Testis (tissue), 2 donors: ENCODE results near the gene FBXO7.

Source experiments
- POLR2A ChIP-seq: fragments of 450-650 bp; IDR thresholded peaks from one replicate; pipeline ENCODE4 v1.6.1; 2017; ENCODE audit warnings: antibody characterized with exemption, mild to moderate bottlenecking, moderate library complexity
- TF ChIP-seq, protein P1 (sequence below), 3 experiments: fragments of 450-650 bp in 2 of 3; fragments of 200-600 bp in 1 of 3; sonication (generic) in 1 of 3; IDR thresholded peaks; one replicate each; pipeline ENCODE4 v1.5.1; 2016 to 2019; ENCODE audit warnings: antibody characterized with exemption in 3 of 3, mild to moderate bottlenecking in 2 of 3, moderate library complexity in 1 of 3

DNA sequence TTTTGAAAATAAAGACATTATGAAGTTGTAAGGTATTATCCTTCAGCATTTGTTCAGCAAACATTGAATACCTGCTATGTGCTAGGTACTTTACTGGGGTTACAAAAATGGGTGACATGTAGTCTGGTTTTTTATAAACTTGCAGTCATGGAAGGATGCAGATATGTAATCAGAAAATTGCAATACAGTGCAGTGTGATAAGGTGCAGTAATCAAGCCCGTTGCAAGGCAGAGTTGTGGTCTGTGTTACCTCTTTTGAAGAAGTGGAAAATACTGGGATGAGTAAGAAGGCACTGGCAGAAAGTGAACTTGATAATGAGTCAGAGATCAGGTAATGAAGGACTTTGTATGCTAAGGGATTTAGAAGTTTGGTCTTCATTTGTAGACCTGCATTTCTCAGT lies 8.1 kb downstream of the FBXO7 start:
- TF ChIP-seq, protein P1, sequence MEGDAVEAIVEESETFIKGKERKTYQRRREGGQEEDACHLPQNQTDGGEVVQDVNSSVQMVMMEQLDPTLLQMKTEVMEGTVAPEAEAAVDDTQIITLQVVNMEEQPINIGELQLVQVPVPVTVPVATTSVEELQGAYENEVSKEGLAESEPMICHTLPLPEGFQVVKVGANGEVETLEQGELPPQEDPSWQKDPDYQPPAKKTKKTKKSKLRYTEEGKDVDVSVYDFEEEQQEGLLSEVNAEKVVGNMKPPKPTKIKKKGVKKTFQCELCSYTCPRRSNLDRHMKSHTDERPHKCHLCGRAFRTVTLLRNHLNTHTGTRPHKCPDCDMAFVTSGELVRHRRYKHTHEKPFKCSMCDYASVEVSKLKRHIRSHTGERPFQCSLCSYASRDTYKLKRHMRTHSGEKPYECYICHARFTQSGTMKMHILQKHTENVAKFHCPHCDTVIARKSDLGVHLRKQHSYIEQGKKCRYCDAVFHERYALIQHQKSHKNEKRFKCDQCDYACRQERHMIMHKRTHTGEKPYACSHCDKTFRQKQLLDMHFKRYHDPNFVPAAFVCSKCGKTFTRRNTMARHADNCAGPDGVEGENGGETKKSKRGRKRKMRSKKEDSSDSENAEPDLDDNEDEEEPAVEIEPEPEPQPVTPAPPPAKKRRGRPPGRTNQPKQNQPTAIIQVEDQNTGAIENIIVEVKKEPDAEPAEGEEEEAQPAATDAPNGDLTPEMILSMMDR (IDR thresholded peaks at IDR 0.05) = no peak
- no peak for TF ChIP-seq POLR2A
